ENCODE data around the gene TCOF1. TPM values are rescaled to one million over a fixed set of nuclear protein-coding genes. Genes with fewer than 3 reads are reported as not detected.

TCOF1 gene
- total RNA-seq, 2 donors from 2014 or later, result 28.9 to 58.3 TPM

DNA sequence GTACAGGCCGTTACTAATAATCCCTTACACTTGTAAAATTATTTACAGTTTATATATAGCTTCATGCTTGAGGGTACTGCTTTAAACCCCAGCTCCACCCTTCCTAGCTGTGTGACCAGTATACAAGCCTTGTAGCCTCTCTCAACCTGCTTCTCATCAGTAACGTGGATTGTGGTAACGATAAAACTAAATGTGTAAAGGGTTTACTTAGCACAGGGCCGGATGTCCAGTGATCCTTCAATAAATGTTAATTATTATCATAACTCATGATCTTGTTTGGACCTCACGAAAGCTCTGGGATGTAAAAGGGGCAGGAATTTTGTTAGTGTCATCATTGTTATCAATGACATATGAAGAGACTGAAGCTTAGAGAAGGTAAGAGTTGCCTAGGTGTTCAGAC, 47.3 kb upstream of the TCOF1 start:
- DNase-seq (ENCODE audit: low spot score), result no peak
- Histone ChIP-seq H3K4me3 (no peak overlapping the region), H3K36me3 (no peaks in the 10 kb centered on the region), H3K27ac (no peak overlapping the region), H3K9me3 (no peaks in the 10 kb centered on the region), H3K27me3 (replicated peaks; ENCODE audit: insufficient read depth) (no peaks in the 10 kb centered on the region), H3K4me1 (replicated peaks) (no peaks in the 10 kb centered on the region)
- 56% methylated on average over 5 of the region's 5 CpGs for WGBS
- TF ChIP-seq POLR2AphosphoS5 (IDR thresholded peaks at IDR 0.05) (no peak), POLR2A (IDR thresholded peaks at IDR 0.05) (no peak)
- TF ChIP-seq, protein P1, sequence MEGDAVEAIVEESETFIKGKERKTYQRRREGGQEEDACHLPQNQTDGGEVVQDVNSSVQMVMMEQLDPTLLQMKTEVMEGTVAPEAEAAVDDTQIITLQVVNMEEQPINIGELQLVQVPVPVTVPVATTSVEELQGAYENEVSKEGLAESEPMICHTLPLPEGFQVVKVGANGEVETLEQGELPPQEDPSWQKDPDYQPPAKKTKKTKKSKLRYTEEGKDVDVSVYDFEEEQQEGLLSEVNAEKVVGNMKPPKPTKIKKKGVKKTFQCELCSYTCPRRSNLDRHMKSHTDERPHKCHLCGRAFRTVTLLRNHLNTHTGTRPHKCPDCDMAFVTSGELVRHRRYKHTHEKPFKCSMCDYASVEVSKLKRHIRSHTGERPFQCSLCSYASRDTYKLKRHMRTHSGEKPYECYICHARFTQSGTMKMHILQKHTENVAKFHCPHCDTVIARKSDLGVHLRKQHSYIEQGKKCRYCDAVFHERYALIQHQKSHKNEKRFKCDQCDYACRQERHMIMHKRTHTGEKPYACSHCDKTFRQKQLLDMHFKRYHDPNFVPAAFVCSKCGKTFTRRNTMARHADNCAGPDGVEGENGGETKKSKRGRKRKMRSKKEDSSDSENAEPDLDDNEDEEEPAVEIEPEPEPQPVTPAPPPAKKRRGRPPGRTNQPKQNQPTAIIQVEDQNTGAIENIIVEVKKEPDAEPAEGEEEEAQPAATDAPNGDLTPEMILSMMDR (IDR thresholded peaks at IDR 0.05), result no peak
- intact Hi-C loops (cut with DNase I), result no loop called here

DNA sequence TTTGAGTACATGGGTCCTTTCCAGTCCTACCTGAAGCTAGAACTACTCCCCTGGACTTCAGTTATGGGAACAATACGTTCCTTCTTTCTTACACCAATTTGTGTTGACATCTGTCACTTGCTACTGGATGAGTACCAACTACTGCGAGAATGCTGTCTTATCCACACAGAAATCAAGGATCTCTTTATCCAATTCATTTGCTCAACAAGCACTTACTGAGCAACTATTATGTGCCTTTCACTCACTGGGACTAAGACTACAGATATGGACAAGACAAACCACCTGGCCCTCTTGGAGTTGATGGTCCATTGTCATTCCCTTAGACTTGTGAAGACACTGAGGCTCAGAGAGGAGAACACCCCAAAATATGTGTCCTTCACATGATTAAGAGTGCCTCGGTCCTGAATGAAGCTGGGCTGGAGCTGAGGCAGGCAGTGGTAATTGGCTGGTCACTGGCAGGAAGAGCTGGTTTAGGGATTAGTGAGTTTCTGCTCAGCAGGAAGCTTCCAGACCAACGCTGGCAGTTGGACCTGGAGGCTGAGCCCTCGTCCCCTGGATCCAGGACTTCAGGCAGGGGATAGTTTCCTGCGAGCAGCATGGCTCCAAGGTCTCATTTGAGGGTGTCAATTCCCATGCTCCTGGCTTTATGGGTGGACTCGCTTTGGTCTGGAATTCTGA, 46.3 kb upstream of the TCOF1 start:
- intact Hi-C loops (cut with DNase I), result no loop called here
- no peaks in the 10 kb centered on the region for H3K4me1 ChIP-seq (replicated peaks)
- H3K27ac ChIP-seq, result no peak overlapping the region
- no peak for DNase-seq (ENCODE audit: low spot score)
- no peaks in the 10 kb centered on the region for H3K36me3 ChIP-seq
- 74% methylated on average over 7 of the region's 7 CpGs for WGBS
- no peak overlapping the region for H3K4me3 ChIP-seq
- no peaks in the 10 kb centered on the region for H3K9me3 ChIP-seq
- H3K27me3 ChIP-seq (replicated peaks; ENCODE audit: insufficient read depth), result no peaks in the 10 kb centered on the region
- TF ChIP-seq, protein P1 (IDR thresholded peaks at IDR 0.05), result no peak
- TF ChIP-seq POLR2AphosphoS5 (IDR thresholded peaks at IDR 0.05) (no peak), POLR2A (IDR thresholded peaks at IDR 0.05) (no peak)

DNA sequence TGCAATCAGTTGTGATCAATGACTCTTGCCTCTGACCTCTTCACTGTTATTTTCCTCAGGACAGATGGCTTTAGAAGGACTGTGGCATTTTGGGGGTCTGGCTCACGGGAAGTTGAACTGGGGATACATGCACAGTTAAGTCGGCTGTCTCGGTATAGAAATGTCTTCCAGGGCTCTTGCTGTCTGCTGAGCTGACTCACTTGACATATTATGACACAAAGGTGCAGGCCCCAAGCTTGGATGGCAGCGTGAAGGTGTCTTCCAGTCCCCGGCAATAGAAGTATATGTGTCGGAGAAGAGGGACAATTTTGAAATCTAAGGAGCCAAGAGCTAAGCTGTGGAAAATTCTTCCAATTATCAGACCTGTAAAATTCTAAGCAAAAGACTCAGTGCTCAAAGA, 45.0 kb upstream of the TCOF1 start:
- Histone ChIP-seq H3K4me3 (no peak overlapping the region), H3K27ac (no peak overlapping the region), H3K9me3 (no peaks in the 10 kb centered on the region), H3K4me1 (replicated peaks) (no peaks in the 10 kb centered on the region), H3K36me3 (no peaks in the 10 kb centered on the region), H3K27me3 (replicated peaks; ENCODE audit: insufficient read depth) (no peaks in the 10 kb centered on the region)
- no peak for DNase-seq (ENCODE audit: low spot score)
- intact Hi-C loops (cut with DNase I), result no loop called here
- no peak for TF ChIP-seq POLR2A (IDR thresholded peaks at IDR 0.05)
- TF ChIP-seq, protein P1 (IDR thresholded peaks at IDR 0.05), result no peak
- no peak for TF ChIP-seq POLR2AphosphoS5 (IDR thresholded peaks at IDR 0.05)
- 95% methylated on average over 6 of the region's 6 CpGs for WGBS

DNA sequence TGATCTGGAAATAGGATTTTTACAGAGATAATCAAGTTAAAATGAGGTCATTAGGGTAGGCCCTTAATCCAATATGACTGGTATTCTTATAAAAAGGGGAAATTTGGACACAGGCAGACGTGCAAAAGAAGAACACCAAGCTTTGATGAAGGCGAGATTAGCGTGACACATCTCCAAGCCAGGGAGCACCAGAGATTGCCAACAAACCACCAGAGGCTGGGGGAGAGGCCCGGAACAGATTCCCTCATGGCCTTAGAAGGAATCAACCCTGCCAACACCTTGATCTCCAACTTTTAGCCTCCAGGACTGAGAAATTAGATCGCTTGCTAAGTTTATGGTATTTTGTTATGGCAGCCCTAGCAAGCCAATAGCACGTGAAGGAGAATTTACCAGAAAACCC, 44.0 kb upstream of the TCOF1 start:
- Histone ChIP-seq H3K27ac (no peak overlapping the region), H3K27me3 (replicated peaks; ENCODE audit: insufficient read depth) (no peaks in the 10 kb centered on the region), H3K4me1 (replicated peaks) (no peaks in the 10 kb centered on the region), H3K36me3 (no peaks in the 10 kb centered on the region), H3K4me3 (no peak overlapping the region), H3K9me3 (no peaks in the 10 kb centered on the region)
- TF ChIP-seq POLR2AphosphoS5 (IDR thresholded peaks at IDR 0.05) (no peak), POLR2A (IDR thresholded peaks at IDR 0.05) (no peak)
- TF ChIP-seq, protein P1 (IDR thresholded peaks at IDR 0.05), result no peak
- no peak for DNase-seq (ENCODE audit: low spot score)
- WGBS, result 78% methylated on average over 6 of the region's 6 CpGs
- intact Hi-C loops (cut with DNase I), result no loop called here

Measured in prostate gland (tissue), 2 donors.